GM19452 (cell line): ENCODE measurements around the gene KLHL33.

ENCODE experiments used
- ATAC-seq: cut with Tn5 transposase; IDR thresholded peaks from one replicate; pipeline ENCODE4 v1.9.1; 2021; ENCODE audit not compliant: unreplicated experiment

KLHL33 gene

GRCh38 chr14:20415782-20416206, 20.2 kb downstream of the KLHL33 start:
- ATAC-seq, result no peak

- no peak for ATAC-seq
These were observed 22.3 kb downstream of the KLHL33 start for GRCh38 chr14:20413744-20414082.

- peak; percentile 64 for ATAC-seq
These were observed 22.9 kb downstream of the KLHL33 start, which contains the start of gene TEP1 for GRCh38 chr14:20412876-20413743. TSS of gene TEP1 (minus strand) at chr14:20413501. CDS start at chr14:20408439, 5,062 bp downstream.

- ATAC-seq, result peak; percentile 61
These were observed 23.6 kb downstream of the KLHL33 start for GRCh38 chr14:20412411-20412810.

GRCh38 chr14:20409226-20409625, 26.7 kb downstream of the KLHL33 start:
- no peak for ATAC-seq

GRCh38 chr14:20403521-20403920, 32.4 kb downstream of the KLHL33 start:
- ATAC-seq, result no peak

- ATAC-seq, result no peak
These were observed 34.9 kb downstream of the KLHL33 start for GRCh38 chr14:20400965-20401593.

GRCh38 chr14:20400589-20400964, 35.4 kb downstream of the KLHL33 start:
- no peak for ATAC-seq

- ATAC-seq, result no peak
These were observed 38.5 kb downstream of the KLHL33 start for GRCh38 chr14:20397511-20397910.

- ATAC-seq, result no peak
These were observed 44.5 kb downstream of the KLHL33 start for GRCh38 chr14:20391505-20391904.

- ATAC-seq, result no peak
These were observed 47.8 kb downstream of the KLHL33 start for GRCh38 chr14:20388159-20388558.

GRCh38 chr14:20387576-20387975, 48.4 kb downstream of the KLHL33 start:
- ATAC-seq, result no peak

- ATAC-seq, result no peak
These were observed 49.6 kb downstream of the KLHL33 start for GRCh38 chr14:20386276-20386855.

GRCh38 chr14:20384886-20385285, 51.1 kb downstream of the KLHL33 start:
- ATAC-seq, result no peak

- no peak for ATAC-seq
These were observed 51.6 kb downstream of the KLHL33 start for GRCh38 chr14:20384321-20384720.

GRCh38 chr14:20383636-20384035, 52.3 kb downstream of the KLHL33 start:
- no peak for ATAC-seq

GRCh38 chr14:20383032-20383431, 52.9 kb downstream of the KLHL33 start:
- ATAC-seq, result no peak

GRCh38 chr14:20382526-20382925, 53.4 kb downstream of the KLHL33 start:
- ATAC-seq, result no peak

- ATAC-seq, result no peak
These were observed 54.6 kb downstream of the KLHL33 start for GRCh38 chr14:20381341-20381740.

GRCh38 chr14:20380681-20381080, 55.3 kb downstream of the KLHL33 start:
- no peak for ATAC-seq

- no peak for ATAC-seq
These were observed 56.2 kb downstream of the KLHL33 start for GRCh38 chr14:20379743-20380142.

GRCh38 chr14:20377171-20377570, 58.8 kb downstream of the KLHL33 start:
- no peak for ATAC-seq
